ENCODE data around the gene EYA2. TPM values are rescaled to one million over a fixed set of nuclear protein-coding genes. Genes with fewer than 3 reads are reported as not detected.
A peak's percentile ranks its signal among the peaks of the same experiment; 100 is the strongest.

EYA2 gene
- total RNA-seq, 1 donor from 2014 or later: 8.1 TPM

GRCh38 chr20:46978951-46979491 is 84.4 kb downstream of the EYA2 start:
- Mint-ChIP-seq H3K27me3 (no peaks in the 10 kb centered on the region), H3K27ac (peak overlapping the region; percentile 74), H3K4me1 (ENCODE audit: unreplicated experiment) (peaks cover 36% of the 10 kb centered on the region), H3K36me3 (peaks cover 8% of the 10 kb centered on the region), H3K4me3 (peak overlapping the region; percentile 43), H3K9me3 (peaks cover 24% of the 10 kb centered on the region)
- no peak for TF ChIP-seq CTCF (conservative IDR thresholded peaks at IDR 0.05)
- no peak for DNase-seq (ENCODE audit: extremely low spot score, unreplicated experiment)

GRCh38 chr20:46979603-46980241 is 85.1 kb downstream of the EYA2 start:
- Mint-ChIP-seq H3K4me1 (ENCODE audit: unreplicated experiment) (peaks cover 36% of the 10 kb centered on the region), H3K9me3 (peaks cover 24% of the 10 kb centered on the region), H3K4me3 (peak overlapping the region; percentile 43), H3K27me3 (no peaks in the 10 kb centered on the region), H3K27ac (peak overlapping the region; percentile 74), H3K36me3 (peaks cover 8% of the 10 kb centered on the region)
- DNase-seq (ENCODE audit: extremely low spot score, unreplicated experiment): no peak
- no peak for TF ChIP-seq CTCF (conservative IDR thresholded peaks at IDR 0.05)

GRCh38 chr20:46981184-46981583 is 86.5 kb downstream of the EYA2 start:
- Mint-ChIP-seq H3K36me3 (peaks cover 8% of the 10 kb centered on the region), H3K27me3 (no peaks in the 10 kb centered on the region), H3K4me1 (ENCODE audit: unreplicated experiment) (peaks cover 41% of the 10 kb centered on the region), H3K4me3 (peak overlapping the region; percentile 29), H3K9me3 (peaks cover 24% of the 10 kb centered on the region), H3K27ac (peak overlapping the region; percentile 80)
- TF ChIP-seq CTCF (conservative IDR thresholded peaks at IDR 0.05): no peak
- no peak for DNase-seq (ENCODE audit: extremely low spot score, unreplicated experiment)

- Mint-ChIP-seq H3K4me1 (ENCODE audit: unreplicated experiment) (peaks cover 35% of the 10 kb centered on the region), H3K27me3 (no peaks in the 10 kb centered on the region), H3K27ac (no peak overlapping the region), H3K36me3 (peaks cover 8% of the 10 kb centered on the region), H3K9me3 (peaks cover 24% of the 10 kb centered on the region), H3K4me3 (no peak overlapping the region)
- DNase-seq (ENCODE audit: extremely low spot score, unreplicated experiment): no peak
- TF ChIP-seq CTCF (conservative IDR thresholded peaks at IDR 0.05): no peak
Observed at GRCh38 chr20:46983466-46983865, 88.8 kb downstream of the EYA2 start.

GRCh38 chr20:46984405-46984804 is 89.8 kb downstream of the EYA2 start:
- no peak overlapping the region for H3K4me3 Mint-ChIP-seq
- DNase-seq (ENCODE audit: extremely low spot score, unreplicated experiment): no peak
- peaks cover 8% of the 10 kb centered on the region for H3K36me3 Mint-ChIP-seq
- peaks cover 24% of the 10 kb centered on the region for H3K9me3 Mint-ChIP-seq
- H3K27me3 Mint-ChIP-seq: no peaks in the 10 kb centered on the region
- TF ChIP-seq CTCF (conservative IDR thresholded peaks at IDR 0.05): no peak
- H3K4me1 Mint-ChIP-seq (ENCODE audit: unreplicated experiment): peaks cover 27% of the 10 kb centered on the region
- H3K27ac Mint-ChIP-seq: no peak overlapping the region

All from type B pancreatic cell (in vitro differentiated cells).